HG02981 (cell line): ENCODE measurements around the gene CCDC3.

Source experiments
- ATAC-seq: cut with Tn5 transposase; IDR thresholded peaks from one replicate; pipeline ENCODE4 v1.9.1; 2021; ENCODE audit warnings: mild to moderate bottlenecking, moderate library complexity; ENCODE audit not compliant: unreplicated experiment

The CCDC3 gene

GRCh38 chr10:12965571-12965970 is 35.9 kb downstream of the CCDC3 start:
- ATAC-seq, result no peak

DNA sequence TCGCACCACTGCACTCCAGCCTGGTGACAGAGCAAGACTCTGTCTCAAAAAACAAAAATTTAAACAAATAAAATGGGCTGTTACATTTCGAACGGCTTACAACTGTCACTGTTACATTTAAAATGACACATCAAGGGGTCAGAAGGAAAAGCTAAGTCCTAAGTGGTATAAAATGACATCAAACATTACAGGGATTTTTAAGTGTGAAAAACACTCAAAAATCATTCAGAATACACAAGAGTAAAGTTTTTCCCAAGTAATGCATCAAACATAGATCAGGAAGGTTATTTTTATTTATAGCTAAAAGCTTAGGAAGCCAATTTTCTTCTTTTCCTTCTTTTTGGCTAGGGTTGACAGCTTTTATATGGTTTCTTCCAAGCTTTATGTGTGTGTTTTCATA is 39.0 kb downstream of the CCDC3 start:
- ATAC-seq, result no peak

GRCh38 chr10:12961416-12962205 is 39.9 kb downstream of the CCDC3 start:
- ATAC-seq, result no peak

- no peak for ATAC-seq
Measured at GRCh38 chr10:12960941-12961340, 40.6 kb downstream of the CCDC3 start.

DNA sequence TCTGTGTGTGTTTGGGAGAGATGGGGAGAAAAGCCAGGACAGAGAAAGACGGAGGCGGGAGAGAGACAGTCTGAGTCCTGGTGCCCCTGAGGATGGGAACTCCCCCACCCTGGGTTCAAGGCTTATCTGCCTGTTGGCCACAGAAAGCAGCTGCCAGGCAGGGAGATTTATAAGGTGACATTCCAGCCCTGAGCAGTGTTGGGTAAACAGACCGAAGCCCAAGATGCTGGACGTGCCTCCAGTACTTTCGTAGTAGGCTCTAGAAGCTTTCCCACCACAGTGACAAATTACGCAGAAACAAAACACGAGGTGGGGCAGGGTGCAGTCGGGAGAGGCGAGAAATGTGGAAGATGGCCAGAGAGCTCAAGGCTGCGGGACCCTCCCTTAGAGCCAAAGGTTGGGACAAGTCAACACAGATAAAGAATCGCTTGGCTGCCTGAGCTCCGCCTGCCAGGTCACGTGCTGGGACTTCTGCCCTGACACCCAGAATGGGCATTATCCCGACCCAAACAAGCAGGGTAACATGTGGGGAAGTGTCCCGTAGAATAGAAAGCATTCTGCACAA is 41.1 kb downstream of the CCDC3 start:
- ATAC-seq, result no peak

- no peak for ATAC-seq
Measured at GRCh38 chr10:12958546-12959110, 42.9 kb downstream of the CCDC3 start.

DNA sequence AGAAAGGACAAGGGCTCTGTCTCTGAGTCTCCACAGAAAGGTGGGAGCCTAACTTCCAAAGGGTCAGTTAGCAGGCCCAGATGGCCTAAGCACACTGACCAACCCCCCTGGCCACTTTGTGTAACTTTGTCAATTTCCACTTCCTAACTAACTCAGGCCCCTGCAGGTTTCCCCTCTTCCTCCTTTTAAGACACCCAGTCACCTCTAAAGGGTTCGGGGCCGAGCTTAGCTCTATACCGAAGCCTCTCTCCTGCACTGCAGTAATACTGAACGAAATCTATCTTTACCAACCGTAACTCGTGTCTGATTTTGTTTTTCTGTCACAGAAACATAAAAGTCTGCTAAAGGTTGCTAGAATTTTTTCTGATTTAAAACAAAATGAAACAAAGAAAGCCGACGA is 44.4 kb downstream of the CCDC3 start:
- no peak for ATAC-seq

DNA sequence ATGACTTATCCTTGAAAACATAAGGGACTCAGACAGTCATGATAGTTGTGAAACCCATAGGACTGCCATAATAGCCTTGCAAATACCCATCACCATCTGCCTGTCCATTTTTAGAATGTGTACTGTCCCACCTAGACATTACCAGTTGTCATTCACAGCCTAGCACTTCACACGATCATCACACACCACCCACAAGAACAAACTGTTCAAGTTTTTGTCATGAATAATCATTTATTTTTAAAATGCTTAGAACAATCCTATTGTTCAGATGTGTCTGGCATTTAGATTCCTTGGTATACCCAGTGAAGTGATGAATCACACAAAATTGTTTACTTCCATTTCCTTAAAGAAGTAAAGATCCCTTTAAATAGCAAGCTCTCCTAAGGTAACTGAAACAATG is 46.6 kb downstream of the CCDC3 start:
- no peak for ATAC-seq

DNA sequence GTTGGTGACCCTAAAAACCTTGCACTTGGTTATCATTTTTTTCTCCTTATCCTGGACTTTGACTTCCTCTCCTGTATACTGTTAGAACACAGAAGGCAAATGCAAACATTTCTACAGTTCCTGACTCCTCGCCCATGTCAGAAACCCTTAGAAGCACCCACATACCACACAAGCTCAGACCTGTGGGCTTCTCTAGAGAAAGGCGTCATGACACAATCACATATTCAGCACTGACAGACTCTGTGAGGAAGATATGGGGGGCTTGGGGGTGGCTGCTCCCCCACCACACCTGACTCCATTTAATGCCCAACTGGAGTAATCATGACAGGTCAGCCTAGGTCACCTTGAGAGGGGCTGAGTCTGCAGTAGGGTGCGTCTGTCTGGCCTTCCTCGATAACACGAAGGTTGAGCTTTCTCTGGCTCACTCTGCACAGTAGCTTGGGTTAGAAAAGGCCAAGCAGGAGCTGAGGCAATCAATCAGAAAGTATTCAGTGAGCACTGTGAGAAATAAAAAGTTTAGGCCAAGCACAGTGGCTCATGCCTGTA is 50.9 kb downstream of the CCDC3 start:
- ATAC-seq, result no peak

GRCh38 chr10:12949248-12949647 is 52.3 kb downstream of the CCDC3 start:
- no peak for ATAC-seq

GRCh38 chr10:12947741-12948140 is 53.8 kb downstream of the CCDC3 start:
- no peak for ATAC-seq

GRCh38 chr10:12946372-12946771 is 55.1 kb downstream of the CCDC3 start:
- no peak for ATAC-seq

GRCh38 chr10:12945690-12946359 is 55.7 kb downstream of the CCDC3 start:
- no peak for ATAC-seq

DNA sequence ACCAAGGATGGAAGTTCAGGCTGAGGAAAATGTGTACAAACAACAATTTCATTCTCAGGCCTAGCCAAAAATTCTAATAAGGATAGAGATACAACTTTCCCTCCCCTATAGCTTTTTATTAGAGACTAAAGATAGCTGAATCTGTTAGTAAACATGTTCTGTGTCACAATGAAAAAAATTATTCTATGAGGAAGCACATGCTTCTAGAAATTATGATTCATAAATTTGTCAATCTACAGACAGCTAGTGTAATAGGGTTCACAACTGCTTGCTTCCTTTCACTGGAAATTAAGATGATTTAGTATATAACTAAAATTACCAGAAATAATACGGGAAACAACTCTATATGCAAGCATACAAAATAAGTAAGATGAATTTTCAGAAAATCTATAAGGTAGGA is 56.6 kb downstream of the CCDC3 start:
- no peak for ATAC-seq

DNA sequence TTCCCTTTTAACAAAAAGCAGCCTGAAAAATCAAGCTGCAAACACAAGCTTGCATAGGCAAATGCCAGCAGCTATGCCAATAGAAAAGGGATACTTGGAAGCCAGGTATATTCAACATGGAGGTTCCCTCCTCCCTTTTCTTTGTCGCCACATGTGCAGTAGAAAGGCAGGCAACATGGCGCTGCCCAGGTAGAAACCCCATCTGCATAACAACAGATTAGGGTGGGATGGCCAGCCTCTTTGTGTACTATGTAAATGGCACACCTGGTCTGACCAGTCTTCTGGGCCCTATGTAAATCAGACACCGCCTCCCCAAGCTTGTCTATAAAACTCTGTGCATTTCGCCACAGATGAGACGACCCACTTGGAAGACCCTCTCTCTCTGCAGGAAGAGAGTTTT is 58.1 kb downstream of the CCDC3 start:
- ATAC-seq, result no peak

GRCh38 chr10:12941966-12942365 is 59.5 kb downstream of the CCDC3 start:
- ATAC-seq, result no peak

DNA sequence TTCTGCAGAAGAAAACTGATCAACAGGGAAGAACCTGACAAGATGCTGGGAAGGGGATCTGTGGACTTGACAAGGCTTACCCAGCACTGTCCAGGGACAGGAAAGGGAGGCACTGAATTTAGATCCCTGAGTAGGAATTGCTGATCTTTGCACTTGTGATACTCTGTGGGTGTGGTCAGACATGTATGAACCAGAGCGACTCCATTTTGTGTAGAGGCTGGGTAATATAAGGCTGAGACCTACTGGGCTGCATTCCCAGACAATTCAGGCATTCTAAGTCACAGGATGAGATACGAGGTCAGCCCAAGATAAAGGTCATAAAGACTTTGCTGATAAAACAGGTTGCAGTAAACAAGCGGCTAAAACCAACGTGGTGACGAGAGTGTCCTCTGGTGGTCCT is 60.7 kb downstream of the CCDC3 start:
- ATAC-seq, result no peak

DNA sequence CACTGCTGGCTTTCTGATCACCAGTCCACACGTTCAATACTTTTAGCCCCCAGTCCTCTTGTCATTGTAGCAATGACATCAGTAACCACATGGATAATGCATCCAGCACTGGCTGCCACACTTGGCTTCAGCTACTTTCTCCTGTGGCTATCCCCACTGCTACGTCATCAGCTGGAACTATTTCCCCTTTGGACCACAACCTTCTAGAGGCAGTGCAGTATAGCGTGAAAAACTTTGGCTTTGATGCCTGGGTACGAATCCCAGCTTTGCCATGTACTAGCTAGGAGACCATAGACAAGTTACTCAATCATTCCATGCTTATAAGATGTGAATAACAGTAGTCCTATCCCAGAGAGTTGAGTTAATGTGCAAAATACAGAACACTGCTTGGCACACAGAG is 63.2 kb downstream of the CCDC3 start:
- ATAC-seq, result no peak

DNA sequence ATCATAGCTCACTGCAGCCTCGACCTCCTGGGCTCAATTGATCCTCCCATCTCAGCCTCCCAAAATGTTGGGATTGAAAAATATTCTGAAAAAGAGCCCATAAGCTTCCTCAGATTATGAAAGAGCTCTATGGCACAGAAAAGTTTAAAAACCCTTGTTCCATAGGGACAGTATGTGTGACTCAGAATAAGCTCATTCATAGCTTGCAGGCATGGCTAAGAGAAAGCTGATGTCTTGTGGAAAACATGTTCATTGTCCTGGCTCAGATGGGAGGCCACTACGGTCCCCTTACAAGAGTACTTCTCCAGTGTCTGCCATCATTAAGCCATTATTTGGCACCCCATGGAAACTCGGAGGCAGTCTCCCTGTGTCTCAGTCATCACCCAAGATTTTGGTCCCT is 64.0 kb downstream of the CCDC3 start:
- no peak for ATAC-seq

- no peak for ATAC-seq
Measured at GRCh38 chr10:12934777-12935176, 66.7 kb downstream of the CCDC3 start.

GRCh38 chr10:12929381-12929780 is 72.1 kb downstream of the CCDC3 start:
- ATAC-seq, result no peak

DNA sequence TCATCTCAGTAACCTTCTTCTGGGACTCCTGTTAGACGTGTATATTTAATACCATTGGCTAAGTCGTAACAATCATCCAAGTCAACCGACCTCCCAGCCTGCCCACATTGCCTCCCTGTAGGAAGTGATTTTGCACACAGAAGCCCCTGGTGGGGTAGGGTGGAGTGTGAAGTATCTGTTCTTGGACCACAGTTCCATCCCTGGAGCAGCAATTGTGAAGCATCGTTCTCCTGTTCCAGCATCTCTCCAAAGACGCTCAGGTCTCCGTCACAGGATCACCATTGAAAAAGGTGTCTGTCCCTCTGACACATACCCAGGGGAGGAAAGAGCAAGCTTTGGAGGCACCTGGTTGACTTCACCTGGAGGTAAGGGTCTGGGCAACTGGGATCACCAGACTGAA is 72.9 kb downstream of the CCDC3 start:
- no peak for ATAC-seq
